NK-92 treated with Interleukin-12 subunit alpha and Interleukin-12 subunit beta, amount 100 ng/mL, for 24 hours (cell line): Measurements from ENCODE around the gene ARHGEF9.
"Not testable (repeated sequence)": the region's sequence is repeated elsewhere in the genome, so short reads cannot be mapped to it uniquely, and the experiment has no call there.

Experiments used
- DNase-seq: peaks from one replicate; lab custom pipeline; 2025; lab: John Stamatoyannopoulos, UW

The ARHGEF9 gene

DNA sequence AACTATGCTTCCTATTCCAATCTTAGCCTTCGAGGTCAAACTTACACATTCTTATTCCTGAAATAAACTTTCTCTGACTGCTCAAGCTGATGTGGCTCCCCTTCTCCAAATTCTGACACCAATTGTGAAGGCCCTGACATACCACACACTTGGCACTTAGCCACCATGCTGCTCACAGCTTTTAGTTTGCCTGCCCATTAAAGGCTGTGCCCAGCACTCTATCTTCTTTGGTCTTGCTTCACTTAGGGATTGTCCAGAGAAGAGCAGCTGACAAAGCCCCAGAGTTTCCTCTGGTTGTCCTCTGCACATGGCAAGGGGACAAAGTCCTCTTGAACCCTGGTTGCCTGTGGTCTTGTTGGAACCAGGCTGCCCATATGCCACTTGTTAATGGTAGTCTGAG, 126.1 kb downstream of the ARHGEF9 start:
- DNase-seq: no peak

DNA sequence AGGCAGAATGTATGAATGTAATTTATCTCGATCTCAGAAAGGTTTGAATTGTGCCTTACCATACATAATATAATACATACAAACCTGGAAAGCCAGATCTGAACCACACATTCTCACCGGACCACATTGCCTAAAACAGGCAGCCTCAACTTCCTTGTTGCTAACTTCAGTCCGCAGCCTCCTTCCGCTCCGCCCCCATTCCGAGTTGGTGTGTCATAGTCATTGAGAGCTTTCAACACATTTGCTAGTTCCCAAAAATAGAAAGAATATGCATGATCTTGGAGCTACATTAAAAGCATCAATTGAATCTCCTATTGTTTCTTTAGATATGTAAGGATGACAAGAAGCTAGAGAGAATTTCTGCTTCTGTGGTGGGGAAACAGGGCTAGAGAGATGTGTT, 127.2 kb downstream of the ARHGEF9 start:
- DNase-seq: no peak

DNA sequence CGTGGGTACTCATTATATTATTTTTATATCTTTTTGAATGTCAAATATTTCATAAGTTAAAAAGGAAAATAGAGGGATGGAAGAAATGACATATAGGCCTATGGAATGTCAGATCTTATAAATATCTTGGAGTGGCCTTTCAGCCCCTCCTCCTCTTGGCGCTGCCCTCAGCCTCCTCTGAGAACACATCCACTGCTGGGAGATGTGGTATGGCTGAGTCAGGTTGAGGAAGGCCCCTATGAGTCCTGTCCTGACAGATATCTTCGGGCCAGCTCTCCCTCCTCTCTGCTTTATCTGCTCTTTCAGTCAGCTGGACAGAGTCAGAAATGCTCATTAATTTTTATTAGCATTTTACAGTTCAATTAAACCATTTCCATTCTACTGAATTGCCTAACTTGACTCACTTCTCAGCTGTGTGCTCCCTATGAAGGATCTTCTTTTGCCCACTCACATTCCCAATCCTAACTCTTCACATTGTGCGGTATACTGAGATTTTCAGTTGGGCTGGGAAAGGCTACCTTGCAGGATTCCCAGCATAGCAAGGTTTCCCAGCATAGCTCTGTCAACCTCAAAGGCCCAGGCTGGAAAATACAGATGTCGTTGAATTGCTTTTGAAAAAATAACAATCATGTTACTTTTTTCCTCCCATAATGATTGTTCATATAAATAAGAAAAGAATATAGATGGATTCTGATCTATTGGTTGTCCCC, 128.0 kb downstream of the ARHGEF9 start:
- no peak for DNase-seq

DNA sequence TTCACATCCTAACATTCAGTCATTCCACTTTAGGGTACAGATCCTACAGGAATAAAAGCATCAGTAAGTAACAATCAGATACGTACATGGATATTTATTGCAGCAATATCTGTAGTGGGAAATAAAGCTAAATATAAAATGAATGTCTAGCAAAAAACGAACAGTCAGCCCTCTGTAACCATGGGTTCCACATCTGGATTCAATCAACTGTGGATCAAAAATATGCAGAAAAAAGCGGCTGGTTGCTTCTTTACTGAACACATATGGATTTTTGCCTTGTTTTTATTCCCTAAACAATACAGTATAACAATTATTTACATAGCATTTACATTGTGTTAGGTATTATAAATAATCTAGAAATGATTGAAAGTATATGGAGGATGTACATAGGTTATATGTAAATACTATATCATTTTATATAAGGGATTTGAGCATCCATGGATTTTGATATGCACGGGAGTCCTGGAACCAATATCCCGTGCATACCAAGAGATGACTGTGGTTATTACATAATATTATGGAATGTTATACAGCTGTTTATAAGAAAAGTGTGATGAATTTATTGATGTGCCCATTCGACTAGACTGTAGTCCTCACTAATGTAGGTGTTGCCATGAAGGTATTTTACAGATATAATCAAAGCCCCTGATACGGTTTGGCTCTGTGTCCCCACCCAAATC, 132.8 kb downstream of the ARHGEF9 start:
- DNase-seq: no peak

DNA sequence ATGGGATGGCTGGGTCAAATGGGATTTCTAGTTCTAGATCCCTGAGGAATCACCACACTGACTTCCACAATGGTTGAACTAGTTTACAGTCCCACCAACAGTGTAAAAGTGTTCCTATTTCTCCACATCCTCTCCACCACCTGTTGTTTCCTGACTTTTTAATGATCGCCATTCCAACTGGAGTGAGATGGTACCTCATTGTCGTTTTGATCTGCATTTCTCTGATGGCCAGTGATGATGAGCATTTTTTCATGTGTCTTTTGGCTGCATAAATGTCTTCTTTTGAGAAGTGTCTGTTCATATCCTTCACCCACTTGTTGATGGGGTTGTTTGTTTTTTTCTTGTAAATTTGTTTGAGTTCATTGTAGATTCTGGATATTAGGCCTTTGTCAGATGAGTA, 139.3 kb downstream of the ARHGEF9 start:
- DNase-seq: not testable (repeated sequence)

DNA sequence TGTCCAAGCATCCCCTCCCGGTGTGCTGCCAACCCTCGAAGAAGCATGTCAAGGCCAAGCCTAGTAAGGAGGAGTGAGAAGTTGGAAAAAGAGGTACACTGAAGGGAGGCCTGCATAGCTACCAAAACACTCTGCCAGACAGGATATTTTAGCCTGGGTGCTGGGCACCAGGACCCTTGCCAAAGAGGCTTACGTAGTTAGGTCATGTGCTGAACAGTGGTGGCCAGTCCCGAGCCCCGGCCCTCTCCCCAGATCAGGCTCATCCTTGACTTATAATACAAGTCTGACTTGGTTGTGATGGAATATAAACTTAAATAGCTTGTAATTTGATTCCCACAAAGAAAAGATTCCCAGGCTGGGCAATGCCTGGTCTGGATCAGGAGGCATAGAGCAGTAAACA, 149.3 kb downstream of the ARHGEF9 start:
- DNase-seq: no peak

DNA sequence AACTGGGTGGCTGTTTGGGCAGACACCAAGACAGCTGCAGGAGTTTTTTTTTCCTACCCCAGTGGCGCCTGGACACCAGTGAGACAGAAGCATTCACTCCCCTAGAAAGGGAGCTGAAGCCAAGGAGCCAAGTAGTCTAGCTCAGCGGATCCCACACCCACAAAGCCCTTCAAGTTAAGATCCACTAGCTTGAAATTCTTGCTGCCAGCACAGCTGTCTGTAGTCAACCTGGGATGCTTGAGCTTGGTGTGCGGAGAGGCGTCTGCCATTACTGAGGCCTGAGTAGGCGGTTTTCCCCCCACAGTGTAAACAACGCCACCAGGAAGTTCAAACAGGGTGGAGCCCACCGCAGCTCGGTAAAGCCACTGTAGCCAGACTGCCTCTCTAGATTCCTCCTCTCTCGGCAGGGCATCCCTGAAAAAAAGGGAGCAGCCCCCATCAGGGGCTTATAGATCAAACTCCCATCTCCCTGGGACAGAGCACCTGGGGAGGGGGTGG, 171.4 kb downstream of the ARHGEF9 start:
- DNase-seq: no peak

DNA sequence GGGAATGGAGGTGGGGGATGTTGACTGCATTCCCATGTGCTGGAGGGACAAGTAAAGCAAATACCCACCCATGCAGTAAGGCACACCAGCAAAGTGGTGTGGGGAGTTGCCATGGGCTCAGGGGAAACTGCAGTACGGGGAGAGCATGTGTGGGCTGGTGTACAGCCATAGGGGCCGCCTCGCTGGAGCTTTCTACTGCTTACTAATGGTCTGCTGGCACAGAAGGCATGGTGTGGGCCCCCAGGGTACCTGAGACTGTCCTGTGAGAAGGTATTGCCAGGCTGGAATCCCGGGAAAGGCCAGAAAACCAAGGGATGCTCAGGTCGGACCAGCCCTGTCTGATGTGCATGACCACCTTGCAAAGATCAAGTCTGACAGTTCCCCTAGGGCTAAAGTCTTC, 199.1 kb downstream of the ARHGEF9 start:
- DNase-seq: no peak
